Activated CD8-positive, alpha-beta memory T cell treated with anti-CD3 and anti-CD28 coated beads, Interleukin-2, amount 50 U/mL, for 1 hour (primary cell): Measurements from ENCODE around the gene SCYL2.
"Not testable (repeated sequence)": the region's sequence is repeated elsewhere in the genome, so short reads cannot be mapped to it uniquely, and the experiment has no call there.

Source experiments
- DNase-seq: peaks from one replicate; pipeline ENCODE4 v3.0.0-alpha.2; 2020; ENCODE audit errors: extremely low read depth

Gene SCYL2

GRCh38 chr12:100265732-100266584 lies 1.0 kb upstream of the SCYL2 start:
- DNase-seq: no peak

DNA sequence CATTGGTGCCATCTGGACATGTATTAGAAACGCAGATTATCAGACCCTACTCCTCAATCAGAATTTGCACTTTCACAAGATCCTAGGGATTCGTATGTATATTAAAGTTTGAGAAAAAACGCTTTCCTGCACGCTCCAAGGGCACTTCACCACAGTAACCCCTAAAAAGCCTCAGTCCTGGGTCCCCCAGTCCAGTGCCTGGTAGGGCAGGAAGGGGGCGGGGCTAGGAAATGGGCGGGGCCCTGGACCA lies 467 bp upstream of the SCYL2 start:
- peak; percentile 75 for DNase-seq

- no peak for DNase-seq
These were observed 765 bp downstream of the SCYL2 start for GRCh38 chr12:100267603-100268281.

- no peak for DNase-seq
These were observed 2.0 kb downstream of the SCYL2 start for GRCh38 chr12:100268835-100269564.

DNA sequence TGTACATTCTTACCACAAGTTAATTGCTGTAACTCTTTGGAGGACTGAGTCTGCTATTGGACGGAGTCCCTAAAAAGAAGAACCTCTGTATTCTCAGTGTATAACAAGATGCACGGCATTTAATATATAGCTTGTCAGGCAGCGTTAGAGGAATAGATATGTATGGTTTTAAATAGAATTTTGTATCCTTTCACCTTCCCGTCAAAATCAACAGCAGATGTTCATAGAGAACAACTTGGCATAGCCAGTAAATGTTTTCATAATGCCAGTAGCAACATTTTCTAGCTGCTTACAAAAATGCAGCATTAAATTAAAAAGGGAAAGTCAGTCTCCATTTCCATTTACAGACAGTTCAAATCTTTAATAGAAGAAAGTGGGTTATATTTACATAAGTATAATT lies 6.8 kb downstream of the SCYL2 start:
- DNase-seq: no peak

GRCh38 chr12:100274291-100274690 lies 7.3 kb downstream of the SCYL2 start:
- no peak for DNase-seq

DNA sequence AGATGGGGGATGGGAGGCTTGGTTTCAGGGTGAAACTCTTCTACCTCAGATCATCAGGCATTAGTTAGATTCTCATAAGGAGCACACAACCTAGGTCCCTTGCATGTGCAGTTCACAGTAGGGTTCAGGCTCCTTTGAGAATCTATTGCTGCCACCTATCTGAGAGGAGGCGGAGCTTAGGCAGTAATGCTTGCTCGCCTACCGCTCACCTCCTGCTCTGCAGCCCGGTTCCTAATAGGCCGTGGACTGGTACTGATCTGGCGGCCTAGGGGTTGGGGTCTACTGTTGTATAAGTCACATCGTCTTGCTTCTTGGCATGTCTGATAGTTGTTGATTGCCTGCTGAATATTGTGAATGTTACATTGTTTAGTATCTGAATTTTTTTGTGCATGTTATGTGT lies 12.2 kb downstream of the SCYL2 start:
- no peak for DNase-seq

- no peak for DNase-seq
These were observed 12.7 kb downstream of the SCYL2 start for GRCh38 chr12:100279607-100280244.

DNA sequence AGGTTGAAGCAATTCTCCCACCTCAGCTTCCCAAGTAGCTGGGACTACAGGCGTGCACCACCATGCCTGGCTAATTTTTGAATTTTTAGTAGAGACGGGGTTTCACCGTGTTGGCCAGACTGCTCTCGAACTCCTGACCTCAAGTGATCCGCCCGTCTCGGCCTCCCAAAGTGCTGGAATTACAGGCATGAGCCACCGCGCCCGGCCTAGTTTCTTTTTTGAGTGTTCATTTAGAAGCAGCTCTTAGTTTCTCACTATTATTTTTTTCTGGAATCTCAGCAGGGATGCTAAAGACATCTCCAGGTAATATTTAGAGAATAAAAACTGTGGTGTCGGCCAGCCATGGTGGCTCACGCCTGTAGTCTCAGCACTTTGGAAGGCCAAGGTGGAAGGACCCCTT lies 17.6 kb downstream of the SCYL2 start:
- DNase-seq: not testable (repeated sequence)

GRCh38 chr12:100289038-100289437 lies 22.1 kb downstream of the SCYL2 start:
- no peak for DNase-seq

GRCh38 chr12:100290016-100290415 lies 23.0 kb downstream of the SCYL2 start:
- no peak for DNase-seq

- DNase-seq: no peak
These were observed 26.0 kb downstream of the SCYL2 start for GRCh38 chr12:100293017-100293416.

- not testable (repeated sequence) for DNase-seq
These were observed 27.4 kb downstream of the SCYL2 start for GRCh38 chr12:100294366-100294765.

DNA sequence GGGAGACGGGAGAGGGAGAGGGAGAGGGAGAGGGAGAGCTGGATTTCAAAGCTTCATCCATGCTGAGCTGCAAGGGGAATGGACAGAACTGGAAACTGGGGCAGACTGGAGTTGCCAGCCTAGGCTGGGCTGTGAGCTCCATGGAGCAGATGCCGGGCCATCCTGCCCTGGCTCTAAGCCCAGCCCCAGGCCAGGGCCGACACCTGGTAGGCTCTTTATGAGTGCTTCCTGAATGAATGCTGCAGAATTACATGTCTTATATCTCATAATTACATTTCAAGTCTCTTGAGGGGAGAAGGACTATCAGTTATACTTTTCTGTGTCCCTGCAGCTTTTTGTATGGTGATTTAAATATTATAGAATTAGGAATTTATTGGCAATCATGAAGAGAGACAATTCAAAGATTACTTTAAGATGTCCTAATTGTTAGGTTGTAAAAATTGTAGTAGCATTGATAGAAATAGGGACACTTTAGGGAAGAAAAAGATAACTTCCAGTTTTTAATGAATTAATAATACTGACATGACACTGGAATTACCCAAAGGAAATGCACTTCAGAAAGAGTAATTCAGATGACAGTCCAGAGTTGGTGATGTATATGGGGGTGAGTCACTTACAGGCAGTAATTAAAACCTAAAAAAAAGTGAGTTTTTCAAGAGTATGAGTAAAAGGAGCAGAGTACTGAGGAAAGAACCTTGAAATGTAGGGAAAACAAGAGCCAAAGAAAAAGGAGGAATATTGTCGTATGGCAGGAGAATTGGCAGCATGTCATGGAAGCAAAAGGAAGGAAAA lies 29.0 kb downstream of the SCYL2 start:
- no peak for DNase-seq

DNA sequence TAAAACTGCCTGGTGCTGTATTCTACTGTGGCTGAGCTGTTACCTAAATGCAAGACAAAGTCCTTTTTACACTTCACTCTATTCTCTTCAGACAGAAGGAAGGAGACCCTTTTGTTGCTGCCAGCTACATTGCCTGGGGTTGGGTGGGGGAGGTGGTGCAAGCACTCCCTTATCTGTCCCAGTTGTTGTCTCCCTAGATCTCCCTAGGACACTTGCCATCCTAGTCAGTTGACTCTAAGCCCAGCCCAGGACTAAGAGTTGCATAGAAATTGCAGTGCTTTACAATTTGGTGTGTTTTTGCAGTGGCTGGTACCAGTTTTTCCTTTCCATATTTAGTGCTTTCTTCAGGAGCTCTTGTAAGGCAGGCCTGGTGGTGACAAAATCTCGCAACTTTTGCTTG lies 35.1 kb downstream of the SCYL2 start:
- DNase-seq: no peak

- DNase-seq: no peak
These were observed 36.9 kb downstream of the SCYL2 start for GRCh38 chr12:100303831-100304230.

DNA sequence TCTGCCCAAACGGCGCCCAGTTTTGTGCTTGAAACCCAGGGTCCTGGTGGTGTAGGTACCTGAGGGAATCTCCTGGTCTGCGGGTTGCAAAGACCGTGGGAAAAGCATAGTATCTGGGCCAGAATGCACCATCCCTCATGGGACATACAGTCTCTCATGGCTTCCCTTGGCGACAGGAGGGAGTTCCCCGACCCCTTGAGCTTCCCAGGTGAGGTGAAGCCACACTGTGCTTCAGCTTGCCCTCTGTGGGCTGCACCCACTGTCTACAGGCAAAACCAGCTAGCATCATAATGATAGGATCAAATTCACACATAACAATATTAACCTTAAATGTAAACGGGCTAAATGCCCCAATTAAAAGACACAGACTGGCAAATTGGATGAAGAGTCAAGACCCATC lies 37.4 kb downstream of the SCYL2 start:
- not testable (repeated sequence) for DNase-seq

GRCh38 chr12:100308138-100308537 lies 41.2 kb downstream of the SCYL2 start:
- not testable (repeated sequence) for DNase-seq

- DNase-seq: no peak
These were observed 44.3 kb downstream of the SCYL2 start for GRCh38 chr12:100311317-100311716.

GRCh38 chr12:100317371-100317770 lies 50.4 kb downstream of the SCYL2 start:
- DNase-seq: no peak

DNA sequence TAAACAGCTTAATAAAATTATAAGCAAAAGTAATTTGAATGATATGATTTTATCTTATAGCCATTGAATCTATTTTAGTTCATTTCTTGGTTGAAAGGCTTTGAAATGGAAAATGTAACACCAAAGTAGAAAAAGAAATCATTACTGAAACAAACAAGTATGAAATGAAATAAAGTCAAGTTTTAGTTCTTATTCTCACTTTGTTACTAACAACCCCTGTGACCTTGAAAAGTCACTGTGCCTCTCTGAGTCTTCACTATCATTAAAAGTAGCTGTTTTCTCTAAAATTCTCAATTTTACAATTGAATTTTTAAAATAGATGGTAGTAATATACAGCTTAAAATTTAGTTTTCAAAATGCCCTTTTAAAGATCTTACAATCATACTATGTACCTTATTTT lies 57.5 kb downstream of the SCYL2 start:
- no peak for DNase-seq

DNA sequence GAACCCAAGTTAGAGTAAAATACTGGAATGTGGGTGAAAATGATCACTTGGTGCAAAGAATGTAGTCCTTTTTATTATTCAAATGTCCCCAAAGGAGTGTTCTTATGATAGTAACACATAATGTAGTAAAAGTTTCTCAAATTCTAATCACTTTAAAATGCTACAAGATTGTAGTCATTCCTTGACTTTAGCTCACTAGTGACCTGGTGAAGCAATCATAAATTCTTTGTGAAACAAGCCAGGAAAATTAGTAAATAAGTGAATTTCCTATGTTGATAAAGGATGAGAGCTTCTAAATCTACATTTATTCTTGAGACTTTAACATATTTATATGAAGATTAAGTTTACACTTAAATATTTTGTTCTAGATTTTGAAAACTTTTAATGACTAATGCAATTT lies 59.2 kb downstream of the SCYL2 start:
- no peak for DNase-seq
